T47D (cell line): ENCODE measurements around the gene UBE2A.
A peak's percentile ranks its signal among the peaks of the same experiment; 100 is the strongest.

Experiments used
- DNase-seq, 2 experiments: peaks; one replicate each; pipeline versions ENCODE4 v3.0.0 to v3.0.0-alpha.2; 2011 to 2012; ENCODE audit warnings: low read depth in 1 of 2, low spot score in 1 of 2
- JUND ChIP-seq: IDR thresholded peaks from 2 replicates; pipeline ENCODE4 v1.6.1; 2012; ENCODE audit warnings: low read depth
- in situ Hi-C: cut with HindIII; loops from 2 replicates; pipeline ENCODE4 v1.10.0; 2016; ENCODE audit warnings: low sequenced_read_pairs, low pct_unique_long_range_greater_than_20kb

Gene UBE2A

DNA sequence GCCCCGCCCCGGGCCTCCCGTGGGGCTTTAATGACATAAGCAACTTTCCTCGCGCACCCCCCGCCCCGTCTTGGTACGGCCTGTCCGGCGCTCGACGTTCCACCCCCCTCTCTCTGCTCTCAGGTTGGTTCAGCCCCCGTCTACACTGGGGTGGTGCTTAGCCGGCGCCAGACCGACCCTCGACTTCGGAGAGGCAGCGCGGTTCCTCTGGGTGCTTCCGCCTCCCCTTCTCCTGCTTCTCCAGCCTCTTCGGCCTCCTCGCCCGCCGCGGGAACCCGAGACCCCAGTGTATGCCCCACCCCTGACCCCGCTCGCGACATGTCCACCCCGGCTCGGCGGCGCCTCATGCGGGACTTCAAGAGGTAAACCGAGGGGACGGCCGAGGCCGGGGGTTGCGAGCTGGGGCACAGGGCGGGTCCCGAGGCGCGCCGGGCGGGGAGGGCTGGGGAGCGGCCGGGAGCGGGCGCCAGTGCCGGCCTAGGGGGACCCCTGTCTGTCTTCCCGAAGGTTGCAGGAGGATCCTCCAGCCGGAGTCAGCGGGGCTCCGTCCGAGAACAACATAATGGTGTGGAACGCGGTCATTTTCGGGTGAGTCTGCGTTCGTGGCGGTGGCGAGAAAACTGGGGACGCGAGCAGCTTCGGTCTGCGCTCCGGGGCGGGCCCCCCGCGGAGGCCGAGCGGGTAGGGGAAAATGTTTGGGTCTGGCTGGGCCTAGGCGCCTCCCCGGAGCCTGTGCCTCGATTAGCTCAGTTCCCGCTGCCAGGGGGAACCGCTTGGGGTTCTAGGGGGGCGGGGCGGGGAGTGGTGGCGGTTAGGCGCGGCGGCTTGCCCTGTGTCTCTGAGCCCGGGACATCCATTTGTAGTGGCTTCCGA is at the start of gene UBE2A:
UBE2A (plus strand) TSS at position 170 of the 873 bp plus-strand sequence; CDS start at position 319, 149 bp downstream.
- no peak for TF ChIP-seq JUND
- DNase-seq: peak; percentile 60 to 88
- in situ Hi-C loops: no loop called here

GRCh38 chrX:119529345-119530276 is 44.8 kb upstream of the UBE2A start:
- in situ Hi-C loops: no loop called here
- TF ChIP-seq JUND: no peak
- no peak for DNase-seq

- TF ChIP-seq JUND: no peak
- in situ Hi-C loops: no loop called here
- DNase-seq: no peak
These were observed 36.9 kb upstream of the UBE2A start for GRCh38 chrX:119537487-119537886.

DNA sequence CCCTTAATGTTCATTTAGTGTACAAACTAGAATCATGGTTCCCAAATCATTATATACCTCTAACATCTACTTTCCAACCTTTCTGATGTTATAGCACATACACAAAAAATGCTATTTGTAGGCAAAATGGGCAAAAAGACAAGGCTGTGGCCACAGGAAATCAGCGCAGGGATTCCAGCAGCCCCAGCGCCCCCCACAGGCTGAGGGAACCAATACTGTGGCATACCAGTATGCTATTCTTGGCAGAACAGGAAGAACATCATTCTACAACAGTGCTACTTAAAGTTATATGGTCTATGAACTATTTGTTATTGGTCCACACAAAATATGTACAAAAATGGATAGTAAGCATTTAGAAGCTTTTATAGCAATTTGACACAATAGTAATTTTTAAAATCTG is 34.5 kb upstream of the UBE2A start:
- in situ Hi-C loops: no loop called here
- no peak for TF ChIP-seq JUND
- DNase-seq: no peak

- in situ Hi-C loops: no loop called here
- no peak for TF ChIP-seq JUND
These were observed 33.2 kb upstream of the UBE2A start for GRCh38 chrX:119541188-119541587.

DNA sequence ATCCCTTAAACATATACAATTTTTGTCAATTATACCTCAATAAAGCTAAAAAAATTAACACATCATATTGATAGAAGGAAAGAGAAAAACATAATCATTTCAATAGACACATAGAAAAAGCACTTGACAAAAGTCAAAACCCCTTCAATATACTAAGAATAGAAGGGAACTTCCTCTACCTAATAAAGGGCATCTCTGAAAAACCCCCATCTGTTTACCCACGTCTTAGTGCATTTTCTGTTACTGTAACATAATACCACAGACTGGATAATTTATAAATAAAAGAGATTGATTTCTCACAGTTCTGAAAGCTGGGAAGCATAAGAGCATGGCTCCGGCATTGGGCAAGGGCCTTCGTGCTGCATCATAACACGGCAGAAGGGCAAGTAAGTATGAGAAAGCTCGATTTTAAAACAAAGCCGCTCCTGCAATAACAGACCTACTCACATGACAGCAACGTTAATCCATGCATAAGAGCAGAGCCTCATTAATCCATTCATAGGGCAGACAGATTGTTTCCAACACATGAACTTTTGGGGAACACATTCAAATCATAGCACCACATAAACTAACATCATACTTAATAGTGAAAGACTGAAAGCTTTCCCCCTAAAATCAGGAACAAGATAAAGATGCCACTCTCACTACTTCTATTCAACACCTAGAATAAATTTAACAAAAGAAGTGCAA is 24.9 kb upstream of the UBE2A start:
- in situ Hi-C loops: no loop called here
- DNase-seq: no peak
- TF ChIP-seq JUND: no peak

More at GRCh38 chrX:119541188-119541587, 33.2 kb upstream of the UBE2A start:
- no peak for DNase-seq

- peak in 1 of 2 experiments; percentile 58 for DNase-seq
These were observed 21.9 kb upstream of the UBE2A start for GRCh38 chrX:119552508-119552907.

GRCh38 chrX:119565107-119565663 is 9.2 kb upstream of the UBE2A start, which contains the start of gene STEEP1:
TSS of gene STEEP1 (minus strand) at chrX:119565409. CDS start at chrX:119565355, 54 bp downstream.
- TF ChIP-seq JUND: no peak
- in situ Hi-C loops: no loop called here
- DNase-seq: peak; percentile 35 to 91

More at GRCh38 chrX:119552508-119552907, 21.9 kb upstream of the UBE2A start:
- TF ChIP-seq JUND: no peak
- in situ Hi-C loops: no loop called here

- TF ChIP-seq JUND: no peak
- in situ Hi-C loops: no loop called here
- DNase-seq: no peak
These were observed 4.0 kb upstream of the UBE2A start for GRCh38 chrX:119570351-119570835.

GRCh38 chrX:119573222-119573621 is 1.1 kb upstream of the UBE2A start:
- no peak for DNase-seq
- no peak for TF ChIP-seq JUND
- in situ Hi-C loops: no loop called here

- peak; percentile 20 to 69 for DNase-seq
- in situ Hi-C loops: no loop called here
- no peak for TF ChIP-seq JUND
These were observed 446 bp upstream of the UBE2A start for GRCh38 chrX:119573840-119574393.

DNA sequence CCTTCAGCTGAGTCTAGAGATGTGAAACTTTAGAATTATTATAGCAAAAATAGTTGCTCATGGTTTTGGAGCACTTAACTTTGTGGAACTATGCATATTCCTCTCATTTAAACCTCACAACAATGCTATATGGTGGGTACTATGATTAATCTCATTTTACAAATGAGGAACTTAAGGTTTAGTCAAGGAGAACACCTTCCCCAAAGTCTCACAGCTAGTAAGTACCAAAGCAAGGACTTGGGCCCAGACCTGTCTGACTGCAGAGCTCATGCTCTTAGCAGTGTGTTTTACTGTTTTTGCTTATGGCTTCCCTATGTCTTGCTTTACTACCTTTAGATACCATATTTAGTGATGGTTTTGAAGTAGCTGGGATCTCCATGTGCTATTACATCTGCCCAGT is 5.1 kb downstream of the UBE2A start:
- DNase-seq: no peak
- in situ Hi-C loops: no loop called here
- no peak for TF ChIP-seq JUND
